Hepatocyte (in vitro differentiated cells): ENCODE data around the gene TMEM203. TPM values are rescaled to one million over a fixed set of nuclear protein-coding genes. Genes with fewer than 3 reads are reported as not detected.

Experiments used
- DNase-seq: peaks from one replicate; pipeline ENCODE4 v3.0.0-alpha.2; 2016; ENCODE audit warnings: low spot score
- H2AFZ ChIP-seq: fragments of 200-600 bp; sonication (generic); 2 replicates; pipeline ENCODE4 v1.6.0; 2016; ENCODE audit warnings: antibody characterized with exemption, mild to moderate bottlenecking
- H3K27ac ChIP-seq: fragments of 200-600 bp; sonication (generic); 2 replicates; pipeline ENCODE4 v1.5.1; 2016; ENCODE audit warnings: mild to moderate bottlenecking
- H3K27me3 ChIP-seq: fragments of 200-600 bp; sonication (generic); 2 replicates; pipeline ENCODE4 v1.6.1; 2016
- H3K36me3 ChIP-seq: fragments of 200-600 bp; sonication (generic); replicated peaks from 2 replicates; pipeline ENCODE4 v1.5.1; 2016; ENCODE audit warnings: low read depth; ENCODE audit not compliant: insufficient read depth
- H3K4me1 ChIP-seq: fragments of 200-600 bp; sonication (generic); 2 replicates; pipeline ENCODE4 v1.5.1; 2016; ENCODE audit warnings: mild to moderate bottlenecking, moderate library complexity; ENCODE audit not compliant: insufficient read depth
- H3K4me2 ChIP-seq: fragments of 200-600 bp; sonication (generic); 2 replicates; pipeline ENCODE4 v1.6.0; 2016
- H3K4me3 ChIP-seq: fragments of 200-600 bp; sonication (generic); 2 replicates; pipeline ENCODE4 v1.5.1; 2016; ENCODE audit warnings: mild to moderate bottlenecking
- H3K79me2 ChIP-seq: fragments of 200-600 bp; sonication (generic); 2 replicates; pipeline ENCODE4 v1.6.0; 2017; ENCODE audit warnings: mild to moderate bottlenecking
- H3K9me2 ChIP-seq: fragments of 200-600 bp; sonication (generic); replicated peaks from 2 replicates; pipeline ENCODE4 v1.6.0; 2017; ENCODE audit warnings: mild to moderate bottlenecking; ENCODE audit not compliant: insufficient read depth
- H3K9me3 ChIP-seq: fragments of 200-600 bp; sonication (generic); 2 replicates; pipeline ENCODE4 v1.5.1; 2016; ENCODE audit warnings: low read depth, mild to moderate bottlenecking
- H4K20me1 ChIP-seq: fragments of 200-600 bp; sonication (generic); 2 replicates; pipeline ENCODE4 v1.6.0; 2016; ENCODE audit warnings: mild to moderate bottlenecking; ENCODE audit not compliant: insufficient read depth, poor library complexity, severe bottlenecking
- CTCF ChIP-seq: fragments of 200-600 bp; sonication (generic); IDR thresholded peaks from 2 replicates; pipeline ENCODE4 v1.5.1; 2016; ENCODE audit warnings: antibody characterized with exemption, mild to moderate bottlenecking; ENCODE audit not compliant: poor library complexity
- EZH2 ChIP-seq: fragments of 200-600 bp; sonication (generic); IDR thresholded peaks from 2 replicates; pipeline ENCODE4 v1.6.1; 2016; ENCODE audit warnings: antibody characterized with exemption, mild to moderate bottlenecking, borderline replicate concordance
- EZH2phosphoT487 ChIP-seq: fragments of 200-600 bp; sonication (generic); IDR thresholded peaks from one replicate; pipeline ENCODE4 v1.6.1; 2018; ENCODE audit warnings: antibody characterized with exemption, mild to moderate bottlenecking, low read depth, moderate library complexity; ENCODE audit not compliant: unreplicated experiment, severe bottlenecking
- WGBS: methylation state at CpG from one replicate; pipeline ENCODE4 v1.1.6; 2016; ENCODE audit warnings: low lambda C conversion rate; ENCODE audit errors: missing lambda C conversion rate; 5-methylcytosine and 5-hydroxymethylcytosine counted together
- polyA plus RNA-seq: library from polyadenylated mRNA; unstranded; fragments of >200 nt; fragmentation: Nextera tagmentation; extraction: Ambion mirVana; gene quantifications from 2 replicates; pipeline ENCODE4 v1.2.1, GENCODE V29; 2016
- total RNA-seq: library from RNA; depleted of rRNA; stranded (reverse); fragments of >200 nt; gene quantifications from 2 replicates; pipeline ENCODE4 v1.2.3, GENCODE V29; 2014

TMEM203 gene
- total and polyA plus RNA-seq, 2 experiments from 2014 or later: 37.6 to 60.7 TPM

DNA sequence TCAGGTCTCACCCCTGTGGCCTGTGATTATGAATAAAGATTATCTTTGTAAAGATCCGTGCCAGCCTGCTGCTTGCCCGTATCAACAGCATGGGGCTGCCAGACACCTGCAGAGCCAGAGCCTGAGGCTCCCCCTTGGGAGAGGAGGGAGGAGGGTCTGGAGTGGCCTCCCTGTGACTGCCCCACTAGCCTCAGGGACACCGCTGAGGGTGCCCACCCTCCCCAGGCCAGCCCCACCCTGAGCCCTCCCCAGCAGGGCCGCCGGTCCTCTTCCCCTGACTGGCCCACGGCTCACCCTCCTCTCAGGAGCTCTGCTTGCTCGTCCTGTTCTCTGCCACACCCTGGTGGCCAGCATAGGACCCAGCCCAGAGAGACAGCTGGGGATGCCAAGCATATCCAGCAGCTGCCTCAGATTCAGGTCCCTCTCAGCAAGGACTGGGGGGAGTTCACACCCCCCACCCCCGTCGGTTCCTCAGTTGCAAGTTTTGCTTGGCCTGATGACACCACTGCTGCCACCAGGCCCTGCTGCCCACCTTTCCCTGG lies 15.1 kb downstream of the TMEM203 start:
- TF ChIP-seq CTCF (no peak), EZH2 (no peak)
- Histone ChIP-seq H3K4me3 (no peak overlapping the region), H3K36me3 (no peaks in the 10 kb centered on the region), H3K9me2 (no peaks in the 10 kb centered on the region), H3K27me3 (no peaks in the 10 kb centered on the region), H2AFZ (no peak overlapping the region), H3K4me1 (peaks cover 34% of the 10 kb centered on the region), H3K79me2 (peaks cover 79% of the 10 kb centered on the region), H3K9me3 (no peaks in the 10 kb centered on the region), H3K27ac (peak overlapping the region; percentile 98), H4K20me1 (peaks cover 45% of the 10 kb centered on the region), H3K4me2 (peak overlapping the region; percentile 92)
- 96% methylated on average over 5 of the region's 9 CpGs for WGBS
- DNase-seq: peak; percentile 42

- H3K27me3 ChIP-seq: no peaks in the 10 kb centered on the region
- H3K4me2 ChIP-seq: peak overlapping the region; percentile 92
- H3K9me3 ChIP-seq: no peaks in the 10 kb centered on the region
- no peaks in the 10 kb centered on the region for H3K36me3 ChIP-seq
- peaks cover 37% of the 10 kb centered on the region for H4K20me1 ChIP-seq
- 46% methylated on average over 23 of the region's 23 CpGs for WGBS
- TF ChIP-seq EZH2 (no peak), CTCF (no peak), EZH2phosphoT487 (no peak)
- H3K4me1 ChIP-seq: peaks cover 26% of the 10 kb centered on the region
- peak overlapping the region; percentile 62 for H3K4me3 ChIP-seq
- DNase-seq: no peak
- peaks cover 71% of the 10 kb centered on the region for H3K79me2 ChIP-seq
- H2AFZ ChIP-seq: no peak overlapping the region
- H3K9me2 ChIP-seq: no peaks in the 10 kb centered on the region
- H3K27ac ChIP-seq: peak overlapping the region; percentile 98
Observed at GRCh38 chr9:137189297-137190295, 15.9 kb downstream of the TMEM203 start.

- H3K9me2 ChIP-seq: no peaks in the 10 kb centered on the region
- no peaks in the 10 kb centered on the region for H3K36me3 ChIP-seq
- peak within 1 kb of the TSS; percentile 77 for H2AFZ ChIP-seq
- no peak for TF ChIP-seq EZH2phosphoT487
- peak; percentile 45 for TF ChIP-seq CTCF
- TF ChIP-seq EZH2: no peak
- DNase-seq: peak; percentile 97
- peaks cover 30% of the 10 kb centered on the region for H4K20me1 ChIP-seq
- under 1% methylated on average over 70 of the region's 98 CpGs for WGBS
- H3K27ac ChIP-seq: peak within 1 kb of the TSS; percentile 98
- peak within 1 kb of the TSS; percentile 62 for H3K4me3 ChIP-seq
- peaks cover 62% of the 10 kb centered on the region for H3K79me2 ChIP-seq
- no peaks in the 10 kb centered on the region for H3K9me3 ChIP-seq
- no peaks in the 10 kb centered on the region for H3K27me3 ChIP-seq
- peaks cover 22% of the 10 kb centered on the region for H3K4me1 ChIP-seq
- peak within 1 kb of the TSS; percentile 95 for H3K4me2 ChIP-seq
Observed at GRCh38 chr9:137188490-137189296, 16.8 kb downstream of the TMEM203 start, which contains the start of the genes ANAPC2 and SSNA1. Gene ANAPC2 (minus strand): TSS chr9:137188560. CDS start chr9:137188532, 28 bp downstream. Gene SSNA1 (plus strand): TSS chr9:137188676. CDS start chr9:137188727, 51 bp downstream.
